NB4 (cell line): Measurements from ENCODE around the gene FGFBP2.

Experiments used
- CTCF ChIP-seq: IDR thresholded peaks from one replicate; pipeline ENCODE4 v1.5.1; 2012; ENCODE audit warnings: low read depth, low read length
- MAX ChIP-seq: IDR thresholded peaks from 2 replicates; pipeline ENCODE4 v1.6.1; 2011; ENCODE audit warnings: low read depth, low read length
- MYC ChIP-seq: IDR thresholded peaks from 2 replicates; pipeline ENCODE4 v1.6.1; 2011; ENCODE audit warnings: low read depth, low read length
- POLR2A ChIP-seq: IDR thresholded peaks from 2 replicates; pipeline ENCODE4 v1.6.1; 2011; ENCODE audit warnings: mild to moderate bottlenecking; ENCODE audit not compliant: insufficient read length; ENCODE audit errors: extremely low read depth

GRCh38 chr4:15953625-15954024 lies 9.3 kb downstream of the FGFBP2 start:
- no peak for TF ChIP-seq POLR2A
- no peak for TF ChIP-seq CTCF
- TF ChIP-seq MAX: no peak
- TF ChIP-seq MYC: no peak
